Activated T-helper 9 cell treated with anti-CD3 and anti-CD28 coated beads, Interleukin-2, amount 50 U/mL, for 16 hours (primary cell): Measurements from ENCODE around the gene EVX1.

Experiments
- DNase-seq: peaks from one replicate; pipeline ENCODE4 v3.0.0-alpha.2; 2020; ENCODE audit warnings: low read depth

EVX1 gene

DNA sequence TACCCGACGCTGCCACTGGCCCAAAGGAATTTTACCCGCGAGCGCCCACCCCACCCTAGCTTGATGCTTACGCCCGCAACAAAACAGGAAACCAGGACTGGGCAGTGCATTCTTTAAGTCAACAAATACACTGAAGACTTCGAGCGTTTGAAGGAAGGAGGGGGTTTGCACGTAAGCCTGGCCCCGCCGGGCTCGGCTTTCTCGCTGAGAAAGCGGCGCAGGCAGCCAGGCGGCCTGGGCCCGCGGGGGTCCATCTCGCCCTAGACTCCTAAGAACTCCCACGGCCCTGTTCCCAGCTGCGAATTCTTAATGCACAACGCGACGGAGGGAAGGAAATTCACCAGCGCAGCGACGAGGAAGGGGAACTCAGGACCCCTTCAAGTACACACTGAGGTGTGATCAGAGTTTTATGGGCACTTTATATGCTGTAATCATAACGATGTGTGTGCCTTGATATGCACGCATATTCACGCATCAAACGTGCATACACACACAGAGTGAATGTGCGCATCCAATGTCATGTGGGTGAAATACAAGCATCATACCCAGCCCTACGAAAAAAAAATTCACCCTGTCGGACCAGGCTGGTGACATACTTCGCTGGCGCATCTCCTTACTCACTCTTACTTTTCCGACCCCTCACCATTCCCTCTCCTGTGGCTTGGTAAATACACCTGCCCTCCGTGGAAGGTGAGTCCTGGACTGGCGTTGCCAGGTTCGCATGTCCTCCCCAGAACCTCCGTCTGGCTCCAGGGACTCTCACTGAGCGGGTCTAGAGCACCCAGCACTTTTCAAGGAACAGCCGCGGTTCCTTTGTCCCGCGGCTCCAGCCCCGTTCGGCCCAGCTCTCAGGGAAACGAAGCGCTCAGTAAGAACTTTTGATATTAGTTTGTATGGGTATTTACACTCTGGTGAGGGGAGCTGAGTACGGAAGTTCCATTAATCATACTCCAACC, 37.0 kb upstream of the EVX1 start:
- DNase-seq: no peak

DNA sequence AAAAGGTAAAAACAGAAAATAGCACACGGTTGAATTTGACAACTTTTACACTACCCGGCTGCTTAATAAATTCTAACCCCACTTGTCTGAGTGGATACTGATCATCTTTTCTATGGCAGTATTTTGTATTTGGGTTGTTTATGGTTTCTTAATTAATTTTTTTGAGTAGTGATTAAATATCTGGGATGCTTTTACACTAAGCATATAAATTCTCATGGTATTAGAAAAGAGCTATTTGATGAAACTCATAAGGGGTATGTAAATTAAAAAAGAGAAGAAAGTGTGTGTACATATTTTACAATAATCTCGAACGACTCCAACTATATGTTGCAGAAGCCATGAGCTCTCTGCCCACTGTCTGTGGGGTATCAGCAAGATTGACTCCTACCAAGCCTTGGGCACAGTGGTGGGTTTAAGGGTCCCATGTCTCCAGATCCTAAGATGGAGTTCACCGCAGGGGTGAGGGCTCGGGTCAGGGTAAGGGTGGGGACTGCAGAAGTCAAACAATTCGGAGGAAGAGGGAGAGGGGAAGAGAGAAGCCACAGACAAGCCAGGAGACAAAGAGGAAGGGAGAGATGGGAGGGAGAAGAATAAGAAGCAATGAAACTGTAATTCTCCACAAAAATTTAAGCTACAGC, 35.1 kb upstream of the EVX1 start:
- DNase-seq: no peak

DNA sequence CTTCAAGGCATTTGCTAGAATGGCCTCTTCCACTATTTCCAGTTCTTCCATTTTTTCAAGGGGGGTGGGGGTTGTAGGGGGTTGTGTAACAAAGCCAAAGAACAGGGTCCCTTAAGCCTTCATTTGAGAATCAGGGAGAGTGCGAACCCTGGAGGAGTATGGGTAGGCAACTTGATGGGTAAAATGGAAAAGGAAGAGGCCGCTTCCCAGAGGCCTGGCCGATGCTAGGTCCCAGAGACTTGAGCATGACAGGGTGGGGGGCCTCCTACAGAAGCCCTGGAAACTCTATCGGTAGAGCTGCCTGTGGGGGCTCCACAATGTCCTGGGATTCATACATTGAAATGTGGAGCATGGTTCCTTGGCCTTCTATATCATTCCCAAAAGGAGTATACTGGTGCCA, 33.6 kb upstream of the EVX1 start:
- DNase-seq: no peak

DNA sequence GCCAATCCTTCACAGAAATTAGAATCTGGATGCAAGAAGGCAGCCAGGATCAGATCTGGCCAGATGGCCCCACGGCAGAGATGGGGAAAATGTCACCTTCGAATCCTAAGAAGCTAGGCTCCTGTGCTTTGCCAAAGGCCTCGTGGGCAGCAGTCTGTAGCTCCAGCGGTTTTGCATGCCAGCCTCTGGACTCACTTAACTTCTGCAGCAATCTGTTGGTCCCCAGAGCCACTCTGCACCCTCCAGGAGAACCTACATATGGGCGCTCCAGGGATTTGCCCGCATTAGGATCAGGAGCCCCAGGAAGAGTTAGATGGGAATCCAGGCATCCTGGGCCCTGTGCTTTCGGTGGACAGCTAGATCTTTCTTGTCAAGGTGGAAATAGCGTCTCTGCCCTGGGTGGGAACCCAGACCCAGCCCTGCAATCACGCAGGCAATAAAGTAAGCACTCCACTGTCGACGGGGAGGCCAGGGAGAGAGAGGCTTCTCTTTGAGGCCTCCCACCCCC, 32.6 kb upstream of the EVX1 start:
- no peak for DNase-seq

DNA sequence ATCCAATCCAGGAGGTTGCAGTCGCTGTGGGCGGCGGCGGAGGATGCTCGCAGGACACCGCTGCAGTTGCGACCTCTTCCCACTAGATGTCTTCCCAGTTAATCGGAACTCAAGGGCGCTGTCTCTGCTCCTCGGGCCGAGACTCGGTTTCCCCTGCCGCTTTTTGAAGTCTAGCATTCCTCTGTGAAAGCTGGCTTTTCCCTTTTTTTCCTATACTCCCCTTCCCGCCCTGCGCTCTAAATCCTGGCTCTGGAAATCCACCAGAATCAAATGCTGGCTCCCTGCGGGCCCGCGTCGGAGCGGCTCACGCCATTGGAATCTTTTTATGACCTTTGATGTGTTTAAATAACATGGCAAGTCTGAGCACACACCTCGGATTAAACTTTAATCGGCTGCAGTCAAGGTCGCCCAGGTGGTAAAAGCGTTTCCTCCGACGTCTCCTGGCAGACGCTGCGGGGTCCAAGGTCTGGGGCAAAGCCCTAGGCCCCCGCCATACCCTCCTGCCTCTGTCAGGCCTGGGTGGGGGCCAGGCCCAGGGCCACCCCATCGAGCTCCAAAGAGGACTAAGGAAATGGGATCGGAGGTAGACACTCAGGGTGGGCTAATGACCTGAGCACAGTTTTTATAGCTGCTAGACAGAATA, 32.0 kb upstream of the EVX1 start:
- no peak for DNase-seq

DNA sequence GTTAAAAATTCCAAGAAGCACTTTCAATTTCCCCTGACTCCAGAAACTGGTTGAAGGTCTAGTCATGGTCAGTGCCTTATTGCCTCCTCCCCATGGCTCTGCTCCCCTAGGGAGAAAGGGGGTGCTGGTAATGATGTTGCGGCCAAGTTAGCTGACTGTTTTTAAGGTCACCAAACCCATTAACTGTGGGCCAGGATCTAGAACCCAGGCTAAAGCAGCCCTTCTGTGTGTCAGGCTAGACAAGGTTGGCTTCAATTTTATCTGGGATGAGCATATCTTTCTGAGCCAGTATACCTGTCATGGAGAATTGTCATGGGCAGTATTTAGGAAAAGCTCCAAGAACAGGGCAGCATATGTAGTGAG, 31.5 kb upstream of the EVX1 start:
- DNase-seq: no peak

DNA sequence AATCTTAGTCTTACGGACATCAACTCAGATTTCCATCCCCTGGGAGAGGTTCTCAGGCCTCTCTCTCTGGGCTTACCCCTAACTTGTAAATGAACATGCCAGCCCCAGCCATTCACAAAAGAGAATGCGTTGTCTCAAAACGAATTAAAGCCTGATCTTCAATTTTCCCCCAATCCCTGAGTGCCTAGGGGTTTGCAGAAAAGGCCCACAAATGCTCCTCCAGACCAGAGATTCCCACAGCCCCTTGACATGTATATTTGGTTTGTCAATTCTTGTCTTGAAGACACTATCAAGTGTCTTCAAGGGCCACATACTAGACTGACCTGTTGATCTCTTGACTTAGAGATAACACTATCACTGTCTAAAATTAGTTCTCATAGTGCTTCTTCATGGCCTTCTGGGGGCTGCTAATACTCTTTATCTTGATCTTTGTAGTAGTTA, 30.8 kb upstream of the EVX1 start:
- DNase-seq: no peak

DNA sequence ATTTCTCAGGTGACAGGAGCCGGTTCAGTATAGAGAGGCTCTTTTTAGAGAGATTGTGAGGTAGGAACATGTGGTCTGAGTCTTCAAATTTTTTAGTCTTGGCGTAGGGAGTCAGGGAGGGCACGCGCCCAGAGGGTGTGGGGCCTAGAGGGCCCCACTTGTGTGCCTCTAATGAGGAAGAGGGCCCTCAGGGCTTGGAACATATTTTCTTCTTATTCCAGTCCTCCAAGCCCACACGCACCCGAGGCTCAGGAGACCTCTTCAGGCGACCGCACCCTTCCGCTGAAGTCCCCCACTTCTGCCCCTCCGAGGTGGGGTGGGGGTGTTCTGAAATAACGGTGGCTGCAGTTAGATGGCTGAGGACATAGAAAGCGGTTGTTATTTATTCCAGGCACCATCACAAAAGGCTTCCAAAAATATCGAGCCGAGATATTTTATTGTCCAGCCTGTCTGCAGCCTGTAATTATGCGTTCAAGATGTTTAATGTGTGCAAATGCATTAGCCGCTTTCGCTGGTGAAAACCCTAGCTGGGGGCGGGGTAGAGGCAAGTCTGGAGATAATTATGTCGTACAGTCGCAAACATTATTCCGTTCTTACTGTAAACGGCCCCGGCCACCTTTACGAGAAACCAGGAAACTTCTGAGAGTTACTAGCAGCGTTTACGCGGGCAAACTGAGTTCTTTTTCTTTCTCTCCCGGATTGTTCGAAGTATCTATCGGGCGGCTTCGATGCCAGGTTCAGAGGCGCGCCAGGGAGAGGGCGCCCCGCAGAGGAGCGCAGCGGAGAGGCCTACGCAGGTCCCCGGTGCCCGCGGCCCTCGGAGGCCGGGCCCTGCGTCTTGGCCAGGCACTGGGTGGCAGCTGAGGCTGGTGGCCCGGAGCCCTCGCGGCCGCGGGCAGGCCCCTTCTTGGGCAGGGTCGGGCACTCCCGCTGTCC, 29.8 kb upstream of the EVX1 start:
- DNase-seq: no peak

DNA sequence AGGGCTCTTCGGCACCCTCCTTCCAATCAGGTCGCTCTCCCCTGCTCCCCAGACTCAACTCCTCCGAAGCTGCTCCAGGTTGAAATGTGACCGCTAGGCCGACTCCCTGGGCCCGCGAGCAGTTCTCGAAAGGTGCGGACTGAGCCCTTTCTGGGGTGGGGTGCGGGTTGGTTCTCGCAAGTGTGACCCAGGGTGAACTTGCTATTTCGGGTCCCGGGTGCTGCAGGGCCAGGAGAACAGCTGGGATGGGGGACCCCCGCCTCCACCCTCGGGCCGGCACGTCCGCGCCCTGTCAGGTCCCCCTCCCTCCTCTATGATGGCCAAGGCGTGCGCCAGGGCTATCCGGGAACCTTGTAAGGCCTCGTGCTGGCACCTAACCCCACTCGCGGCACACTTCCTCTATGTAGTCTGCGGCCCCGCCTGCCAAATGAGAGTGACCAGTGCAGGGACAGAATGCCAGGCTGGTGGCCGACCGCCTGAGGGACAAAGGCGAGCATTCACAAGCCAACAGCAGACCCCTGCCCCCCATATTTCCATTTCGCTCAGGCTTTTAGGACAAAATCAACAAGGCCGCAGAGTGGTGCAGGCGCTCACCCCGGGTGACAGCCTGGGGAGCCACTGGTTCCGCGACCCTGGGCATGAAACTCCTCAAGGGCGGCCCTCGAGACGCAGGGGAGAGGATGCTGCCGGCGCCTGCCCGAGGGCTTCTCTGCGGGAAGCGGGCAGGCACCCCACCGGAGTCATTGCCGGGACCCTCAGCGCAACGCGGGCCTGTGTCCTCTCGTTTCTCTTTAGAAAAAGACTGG, 29.0 kb upstream of the EVX1 start:
- no peak for DNase-seq

DNA sequence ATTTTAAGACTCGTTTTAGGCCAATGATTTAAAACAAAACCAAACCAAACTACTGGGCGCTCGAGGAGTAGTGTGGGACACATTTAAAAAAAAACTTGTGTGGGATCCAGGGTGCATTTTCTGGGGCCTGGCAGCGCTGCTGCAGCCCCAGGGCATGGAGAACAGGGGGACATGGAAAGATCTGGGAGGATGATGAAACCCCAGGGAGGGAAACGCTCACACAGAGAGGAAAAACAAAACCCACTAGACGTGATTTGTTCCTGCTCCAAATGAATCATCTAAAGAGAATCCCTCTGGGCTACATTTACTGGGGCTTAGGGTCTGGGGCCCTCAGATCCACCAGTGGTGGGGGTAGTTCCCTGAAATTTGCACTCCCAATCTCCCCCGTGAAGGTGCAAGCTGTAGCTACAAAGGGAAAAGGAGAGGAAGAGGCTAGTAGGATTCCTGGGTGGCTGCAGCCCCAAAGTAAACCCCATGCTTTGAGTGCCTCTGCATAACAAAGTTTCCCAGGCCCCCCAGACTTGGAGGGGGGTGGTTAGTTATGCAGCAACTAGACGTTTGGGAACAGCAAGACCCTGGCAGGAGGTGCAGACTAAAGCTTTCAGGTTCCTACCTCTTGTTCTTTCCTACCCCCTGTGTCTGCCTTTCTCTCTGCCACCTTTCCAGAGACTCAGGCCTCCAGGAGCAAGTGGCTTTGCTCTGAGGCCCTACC, 28.2 kb upstream of the EVX1 start:
- DNase-seq: no peak

DNA sequence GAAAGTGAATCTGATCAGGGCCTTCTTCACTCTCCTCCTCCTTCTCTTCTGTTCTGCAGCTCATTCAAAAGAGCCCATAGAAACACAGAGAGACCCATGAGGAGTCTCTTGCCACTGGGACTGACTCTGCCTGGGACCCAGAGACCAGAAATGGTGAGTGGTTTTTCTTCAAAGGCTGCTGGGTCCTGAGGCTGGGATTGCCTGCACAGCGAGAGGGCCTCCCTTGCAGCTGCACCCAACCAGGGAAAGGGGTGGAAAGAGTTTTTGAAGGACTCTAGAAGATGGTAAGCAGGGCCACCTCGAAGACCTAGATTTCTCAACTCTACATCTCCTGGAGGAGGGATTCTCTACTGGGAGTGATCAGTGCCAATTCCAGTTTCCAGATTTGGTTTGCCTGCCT, 27.2 kb upstream of the EVX1 start:
- no peak for DNase-seq

DNA sequence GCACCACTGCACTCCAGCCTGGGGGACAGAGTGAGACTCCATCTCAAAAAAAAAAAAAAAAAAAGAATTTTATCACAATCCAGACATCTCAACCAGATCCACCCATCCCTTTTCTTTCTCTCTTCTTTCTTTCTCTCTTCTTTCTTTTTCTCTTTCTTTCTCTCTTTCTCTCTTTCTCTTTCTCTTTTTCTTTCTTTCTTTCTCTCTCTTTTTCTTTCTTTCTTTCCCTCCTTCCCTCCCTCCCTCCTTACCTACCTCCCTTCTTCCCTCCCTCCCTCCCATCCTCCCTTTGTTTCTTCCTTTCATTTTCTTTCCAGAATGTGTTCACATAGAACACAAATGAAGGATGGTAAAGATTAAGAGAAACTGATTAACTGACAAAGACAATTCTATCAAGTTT, 24.7 kb upstream of the EVX1 start:
- no peak for DNase-seq

DNA sequence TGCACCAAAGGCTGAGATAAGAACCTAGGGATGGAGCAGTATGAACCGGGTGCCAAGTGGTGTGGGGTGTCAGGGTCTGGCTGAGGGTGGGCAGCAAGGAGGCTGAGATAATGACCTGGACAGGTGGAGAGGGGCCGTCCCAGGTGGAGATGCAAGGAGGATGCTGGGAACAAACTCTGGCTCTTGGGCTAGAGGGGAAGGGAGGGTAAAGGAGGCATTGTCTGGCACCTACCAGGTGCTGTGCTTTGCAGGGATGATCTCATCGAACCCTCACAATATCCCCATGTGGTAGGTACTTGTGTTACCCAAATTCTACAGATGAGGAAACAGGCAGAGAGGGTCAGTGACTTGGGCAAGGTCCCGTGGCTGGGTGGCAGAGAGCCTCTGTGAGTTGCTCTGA, 22.8 kb upstream of the EVX1 start:
- DNase-seq: no peak

DNA sequence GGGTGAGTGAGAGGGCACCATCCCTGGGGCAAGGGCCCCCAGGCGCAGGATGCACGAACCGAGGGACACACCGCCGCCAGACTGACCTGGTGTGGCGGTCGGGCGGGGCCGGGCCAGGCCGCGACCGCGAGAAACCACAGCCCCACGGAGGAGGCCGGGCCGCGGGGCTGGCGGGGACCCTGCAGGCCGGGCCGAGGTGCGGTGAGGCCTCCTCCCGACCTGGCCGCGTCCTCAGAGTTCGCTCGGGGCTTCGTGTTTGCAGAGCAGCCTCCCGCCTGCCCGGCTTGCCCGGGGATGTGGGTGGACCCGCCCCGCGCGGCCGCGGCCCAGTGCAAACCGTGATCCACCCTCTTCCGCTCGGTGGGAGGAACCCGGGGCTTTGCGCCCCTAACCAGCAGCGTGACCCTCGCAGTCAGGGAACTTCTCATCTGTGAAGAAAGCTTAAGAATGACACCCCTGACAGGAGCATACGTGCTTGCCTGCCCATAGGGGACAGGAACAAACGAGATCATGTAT, 22.1 kb upstream of the EVX1 start:
- DNase-seq: no peak

DNA sequence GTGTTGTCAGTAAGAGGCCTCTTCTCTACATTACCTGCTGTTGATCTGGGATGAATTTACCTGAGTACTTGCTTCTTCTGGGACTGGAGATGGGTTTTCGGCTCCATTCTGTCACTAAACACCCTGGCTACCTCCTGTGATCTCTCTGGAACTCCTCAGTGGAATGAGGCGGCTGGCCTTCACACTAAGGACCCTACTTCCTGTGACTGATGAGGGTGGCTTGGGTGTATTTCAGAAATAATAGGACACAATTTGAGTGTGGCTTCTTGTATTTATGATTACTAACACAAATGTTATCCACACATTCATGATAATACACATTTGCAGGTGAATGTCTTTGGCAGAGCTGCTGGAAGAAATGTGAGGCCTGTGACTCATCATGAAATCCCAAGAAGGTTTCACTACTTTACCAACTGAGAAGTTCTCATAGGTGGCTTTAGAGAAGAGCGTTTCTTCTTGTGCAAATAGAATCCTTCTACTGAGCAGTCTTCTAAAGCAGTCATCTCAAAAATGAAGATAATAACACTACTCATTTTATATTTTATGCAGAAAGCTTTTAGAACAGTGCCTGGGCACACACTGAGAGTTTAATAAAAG, 21.3 kb upstream of the EVX1 start:
- no peak for DNase-seq

DNA sequence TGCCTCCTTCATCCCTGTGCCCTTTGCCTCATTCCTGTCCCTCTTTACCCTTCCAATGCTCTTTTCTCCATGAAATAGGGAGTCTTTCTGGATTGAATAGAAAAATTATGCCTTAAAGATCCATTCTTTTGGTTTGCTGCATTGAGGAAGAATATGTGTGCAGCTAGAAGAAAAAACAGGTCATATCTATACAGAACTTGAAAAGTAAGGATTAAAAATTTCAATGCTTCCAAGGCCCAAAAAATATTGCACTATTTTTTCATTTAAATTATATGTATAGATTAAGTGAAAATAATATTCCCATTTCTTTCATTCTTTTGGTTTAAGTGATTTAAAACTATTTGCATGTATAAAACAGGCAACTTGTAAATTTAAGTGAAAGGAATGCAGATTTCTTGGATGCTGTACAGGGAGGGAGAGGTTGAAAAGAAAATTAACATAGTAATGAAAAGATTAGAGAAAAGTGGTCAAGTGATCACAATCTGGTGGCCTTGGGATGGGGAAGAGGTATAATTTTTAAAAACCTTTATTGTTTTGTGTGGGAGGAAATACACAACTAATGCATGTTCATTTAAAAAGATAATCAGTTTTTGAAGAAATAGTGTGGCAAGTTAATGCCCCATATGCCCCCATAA, 18.5 kb upstream of the EVX1 start:
- no peak for DNase-seq

DNA sequence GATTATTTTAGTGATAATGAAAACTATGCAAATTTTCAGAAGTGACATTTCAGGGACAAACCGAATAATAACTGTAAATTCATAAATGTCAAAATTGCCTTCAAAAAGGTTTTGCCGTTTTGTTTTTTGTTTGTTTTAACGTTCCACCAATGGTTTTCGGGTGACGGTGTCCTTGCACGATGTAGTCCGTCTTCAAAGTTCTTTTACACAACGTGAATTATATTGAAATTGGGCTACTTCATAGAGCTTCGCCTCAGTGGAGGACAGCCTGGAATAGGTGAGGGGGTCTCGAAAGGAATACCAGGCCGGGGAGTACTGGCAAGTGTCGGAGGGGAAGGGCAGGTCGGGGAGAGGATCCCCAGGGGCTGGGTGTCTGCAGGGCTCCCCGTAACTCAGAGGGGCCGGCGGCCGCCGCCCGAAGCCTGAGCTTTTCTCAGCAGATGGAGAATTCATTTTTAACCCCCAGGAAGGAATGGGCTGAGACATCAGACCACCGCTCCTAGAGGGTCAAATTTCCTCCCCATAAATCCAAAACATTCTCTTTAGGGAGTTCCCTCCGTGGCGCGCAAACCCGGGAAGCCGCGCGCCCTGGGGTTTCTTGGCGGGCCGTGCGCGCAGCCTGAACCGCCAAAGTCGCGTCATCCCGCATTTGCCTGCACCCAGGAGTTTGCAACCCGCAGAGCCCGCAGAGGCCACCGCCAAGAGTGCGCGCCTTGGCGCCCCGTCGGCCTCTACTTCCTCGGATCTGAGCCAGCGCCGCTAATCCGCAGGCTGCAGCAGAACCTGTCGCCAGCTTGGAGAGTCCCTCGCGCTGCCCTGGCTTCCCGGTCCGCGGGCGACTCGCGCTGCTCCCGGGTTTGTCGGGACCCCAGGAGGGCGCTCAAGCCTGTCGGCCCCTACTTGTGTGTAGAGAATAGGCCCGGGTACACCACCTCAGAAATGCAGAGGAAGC, 17.3 kb upstream of the EVX1 start:
- no peak for DNase-seq

DNA sequence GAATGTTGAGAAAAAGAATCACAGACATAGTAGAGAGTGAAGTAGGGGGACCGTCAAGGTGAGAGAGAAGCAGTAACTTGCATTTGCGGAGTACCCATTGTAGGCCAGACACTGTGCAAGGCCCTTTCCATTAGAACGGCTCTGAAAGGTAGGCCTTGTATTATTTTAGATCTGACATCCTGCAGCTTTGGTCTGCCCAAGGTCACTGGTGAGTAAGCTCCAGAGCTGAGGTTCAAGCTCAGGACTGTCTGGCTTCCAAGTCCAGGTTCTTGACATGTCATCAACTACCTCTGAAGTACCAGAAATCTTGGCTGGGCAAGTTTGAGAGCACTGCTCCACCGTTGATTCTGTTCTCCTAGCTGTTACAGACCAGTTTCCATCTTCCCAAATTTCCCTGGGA, 13.2 kb upstream of the EVX1 start:
- no peak for DNase-seq
